HG03439 (cell line): ENCODE measurements around the gene RBBP5.
"Not testable (repeated sequence)": the region's sequence is repeated elsewhere in the genome, so short reads cannot be mapped to it uniquely, and the experiment has no call there.

ENCODE experiments used
- ATAC-seq: cut with Tn5 transposase; IDR thresholded peaks from one replicate; pipeline ENCODE4 v1.9.1; 2021; ENCODE audit warnings: mild to moderate bottlenecking, moderate library complexity; ENCODE audit not compliant: unreplicated experiment

RBBP5 gene

GRCh38 chr1:205121660-205122488 lies at the start of gene RBBP5:
Gene RBBP5, minus strand, starts transcription at chr1:205121978. Its CDS starts 105 bp downstream, at chr1:205121873.
- peak; percentile 94 for ATAC-seq

- ATAC-seq: no peak
These were observed 49.6 kb upstream of the RBBP5 start for GRCh38 chr1:205171369-205171768.

- ATAC-seq: no peak
These were observed 48.9 kb upstream of the RBBP5 start for GRCh38 chr1:205170532-205171269.

- ATAC-seq: no peak
These were observed 47.5 kb upstream of the RBBP5 start for GRCh38 chr1:205169248-205169647.

GRCh38 chr1:205168291-205168690 lies 46.5 kb upstream of the RBBP5 start:
- no peak for ATAC-seq

- ATAC-seq: no peak
These were observed 40.5 kb upstream of the RBBP5 start for GRCh38 chr1:205162301-205162700.

GRCh38 chr1:205161076-205161475 lies 39.3 kb upstream of the RBBP5 start:
- ATAC-seq: no peak

GRCh38 chr1:205158048-205158616 lies 36.4 kb upstream of the RBBP5 start:
- ATAC-seq: no peak

GRCh38 chr1:205155665-205156377 lies 34.0 kb upstream of the RBBP5 start:
- not testable (repeated sequence) for ATAC-seq

GRCh38 chr1:205152505-205152904 lies 30.7 kb upstream of the RBBP5 start:
- no peak for ATAC-seq

GRCh38 chr1:205150651-205151428 lies 29.1 kb upstream of the RBBP5 start:
- no peak for ATAC-seq

GRCh38 chr1:205147191-205147835 lies 25.5 kb upstream of the RBBP5 start:
- no peak for ATAC-seq

GRCh38 chr1:205144751-205145150 lies 23.0 kb upstream of the RBBP5 start:
- ATAC-seq: no peak

- ATAC-seq: no peak
These were observed 22.4 kb upstream of the RBBP5 start for GRCh38 chr1:205144046-205144720.

- ATAC-seq: no peak
These were observed 20.3 kb upstream of the RBBP5 start for GRCh38 chr1:205142102-205142469.

GRCh38 chr1:205141236-205142101 lies 19.7 kb upstream of the RBBP5 start:
- no peak for ATAC-seq

- no peak for ATAC-seq
These were observed 18.3 kb upstream of the RBBP5 start for GRCh38 chr1:205140113-205140512.

GRCh38 chr1:205137901-205138300 lies 16.1 kb upstream of the RBBP5 start:
- no peak for ATAC-seq
